Astrocyte (in vitro differentiated cells and primary cell): Measurements from ENCODE around the gene RUNX1. TPM values are rescaled to one million over a fixed set of nuclear protein-coding genes. Genes with fewer than 3 reads are reported as not detected.

Source experiments
- DNase-seq: peaks from one replicate; pipeline ENCODE4 v3.0.0-alpha.2; 2010; ENCODE audit warnings: low read depth
- FAIRE-seq: peaks from 2 replicates; lab custom pipeline; 2011; peaks lifted over from hg19 to GRCh38; lab: Jason Lieb, UNC
- H2AFZ ChIP-seq: 2 replicates; pipeline ENCODE4 v1.6.0; 2012; ENCODE audit warnings: low read depth, low read length, inconsistent platforms
- H3K27ac ChIP-seq: 2 replicates; pipeline ENCODE4 v1.5.1; 2011; ENCODE audit warnings: low read depth, low read length, inconsistent platforms
- H3K27me3 ChIP-seq: 2 replicates; pipeline ENCODE4 v1.6.0; 2011; ENCODE audit warnings: low read length, inconsistent platforms; ENCODE audit not compliant: insufficient read depth
- H3K36me3 ChIP-seq: 2 replicates; pipeline ENCODE4 v1.5.1; 2011; ENCODE audit warnings: low read length, inconsistent platforms; ENCODE audit not compliant: insufficient read depth
- H3K4me1 ChIP-seq: 2 replicates; pipeline ENCODE4 v1.5.1; 2011; ENCODE audit warnings: low read length, inconsistent platforms; ENCODE audit not compliant: insufficient read depth
- H3K4me2 ChIP-seq: 2 replicates; pipeline ENCODE4 v1.6.0; 2012; ENCODE audit warnings: low read length, inconsistent platforms
- H3K4me3 ChIP-seq: 2 replicates; pipeline ENCODE4 v1.5.1; 2011; ENCODE audit warnings: low read depth, mild to moderate bottlenecking, low read length, inconsistent platforms; ENCODE audit not compliant: insufficient read depth
- H3K79me2 ChIP-seq: 2 replicates; pipeline ENCODE4 v1.6.0; 2012; ENCODE audit warnings: mild to moderate bottlenecking, low read length, inconsistent platforms; ENCODE audit not compliant: insufficient read depth
- H3K9ac ChIP-seq: 2 replicates; pipeline ENCODE4 v1.6.0; 2012; ENCODE audit warnings: mild to moderate bottlenecking, low read length, inconsistent platforms
- H3K9me3 ChIP-seq: 2 replicates; pipeline ENCODE4 v1.5.1; 2012; ENCODE audit warnings: low read depth, mild to moderate bottlenecking, low read length, inconsistent platforms; ENCODE audit not compliant: insufficient read depth
- H4K20me1 ChIP-seq: 2 replicates; pipeline ENCODE4 v1.6.0; 2012; ENCODE audit warnings: low read length, inconsistent platforms; ENCODE audit not compliant: insufficient read depth
- H3K27ac Mint-ChIP-seq: one replicate; pipeline ENCODE4 v1.8.0; 2021; ENCODE audit warnings: mild to moderate bottlenecking, mixed read lengths; ENCODE audit not compliant: unreplicated experiment
- H3K27me3 Mint-ChIP-seq: one replicate; pipeline ENCODE4 v1.8.0; 2021; ENCODE audit warnings: low read depth, mixed read lengths; ENCODE audit not compliant: unreplicated experiment
- H3K36me3 Mint-ChIP-seq: one replicate; pipeline ENCODE4 v1.8.0; 2021; ENCODE audit warnings: low read depth, mixed read lengths; ENCODE audit not compliant: unreplicated experiment
- H3K4me1 Mint-ChIP-seq: one replicate; pipeline ENCODE4 v1.8.0; 2021; ENCODE audit warnings: low read depth, mixed read lengths; ENCODE audit not compliant: unreplicated experiment
- H3K4me3 Mint-ChIP-seq: one replicate; pipeline ENCODE4 v1.8.0; 2021; ENCODE audit warnings: mild to moderate bottlenecking, moderate library complexity, mixed read lengths; ENCODE audit not compliant: unreplicated experiment
- H3K9me3 Mint-ChIP-seq: one replicate; pipeline ENCODE4 v1.8.0; 2021; ENCODE audit warnings: mild to moderate bottlenecking, mixed read lengths; ENCODE audit not compliant: unreplicated experiment
- EZH2 ChIP-seq: IDR thresholded peaks from 2 replicates; pipeline ENCODE4 v1.6.1; 2012; ENCODE audit warnings: mild to moderate bottlenecking, low read length, inconsistent platforms; ENCODE audit not compliant: insufficient read depth
- total RNA-seq: library from RNA; stranded (reverse); gene quantifications from 2 replicates; pipeline ENCODE4 v1.2.1, GENCODE V29; 2021
- TF ChIP-seq, protein P1 (sequence below): IDR thresholded peaks from 2 replicates; pipeline ENCODE4 v1.5.1; 2011; ENCODE audit warnings: low read depth, mild to moderate bottlenecking, inconsistent platforms, low read length, moderate library complexity; ENCODE audit not compliant: insufficient read depth

Gene RUNX1
- total RNA-seq, 1 donor from 2014 or later, result 84.6 TPM

DNA sequence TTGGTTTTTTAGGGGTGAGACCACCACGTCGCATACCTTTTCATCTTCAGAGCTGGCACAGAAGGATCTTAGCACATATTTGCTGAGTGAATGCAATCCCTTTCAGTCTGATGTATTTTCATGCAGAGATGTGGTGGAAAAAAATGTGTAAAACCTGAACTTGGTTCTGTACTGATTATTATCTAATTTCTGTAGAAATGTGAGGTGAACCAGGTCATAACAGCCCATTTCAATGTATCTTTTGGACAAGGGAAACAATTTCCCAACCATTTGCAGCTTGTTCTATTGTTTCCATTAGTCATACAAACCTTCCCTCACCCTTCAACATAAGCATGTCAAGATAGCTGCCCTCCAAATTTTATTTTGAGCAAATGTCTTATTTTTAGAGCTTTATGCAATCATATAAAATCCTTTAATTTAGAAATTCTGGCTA, 46.8 kb upstream of the RUNX1 start:
- no peaks in the 10 kb centered on the region for H3K27me3 ChIP-seq
- H2AFZ ChIP-seq, result no peak overlapping the region
- no peaks in the 10 kb centered on the region for H3K36me3 ChIP-seq
- H3K4me1 Mint-ChIP-seq, result peaks cover 8% of the 10 kb centered on the region
- H3K4me3 Mint-ChIP-seq, result no peak overlapping the region
- H3K27ac ChIP-seq, result no peak overlapping the region
- no peaks in the 10 kb centered on the region for H3K4me1 ChIP-seq
- H3K9ac ChIP-seq, result no peak overlapping the region
- no peaks in the 10 kb centered on the region for H3K36me3 Mint-ChIP-seq
- no peaks in the 10 kb centered on the region for H3K27me3 Mint-ChIP-seq
- peak overlapping the region; percentile 36 for H3K27ac Mint-ChIP-seq
- no peaks in the 10 kb centered on the region for H3K79me2 ChIP-seq
- DNase-seq, result peak; percentile 74
- peaks cover 8% of the 10 kb centered on the region for H3K9me3 Mint-ChIP-seq
- FAIRE-seq, result peak; percentile 23
- H4K20me1 ChIP-seq, result no peaks in the 10 kb centered on the region
- no peaks in the 10 kb centered on the region for H3K9me3 ChIP-seq
- no peak overlapping the region for H3K4me3 ChIP-seq
- no peak for TF ChIP-seq EZH2
- TF ChIP-seq, protein P1, sequence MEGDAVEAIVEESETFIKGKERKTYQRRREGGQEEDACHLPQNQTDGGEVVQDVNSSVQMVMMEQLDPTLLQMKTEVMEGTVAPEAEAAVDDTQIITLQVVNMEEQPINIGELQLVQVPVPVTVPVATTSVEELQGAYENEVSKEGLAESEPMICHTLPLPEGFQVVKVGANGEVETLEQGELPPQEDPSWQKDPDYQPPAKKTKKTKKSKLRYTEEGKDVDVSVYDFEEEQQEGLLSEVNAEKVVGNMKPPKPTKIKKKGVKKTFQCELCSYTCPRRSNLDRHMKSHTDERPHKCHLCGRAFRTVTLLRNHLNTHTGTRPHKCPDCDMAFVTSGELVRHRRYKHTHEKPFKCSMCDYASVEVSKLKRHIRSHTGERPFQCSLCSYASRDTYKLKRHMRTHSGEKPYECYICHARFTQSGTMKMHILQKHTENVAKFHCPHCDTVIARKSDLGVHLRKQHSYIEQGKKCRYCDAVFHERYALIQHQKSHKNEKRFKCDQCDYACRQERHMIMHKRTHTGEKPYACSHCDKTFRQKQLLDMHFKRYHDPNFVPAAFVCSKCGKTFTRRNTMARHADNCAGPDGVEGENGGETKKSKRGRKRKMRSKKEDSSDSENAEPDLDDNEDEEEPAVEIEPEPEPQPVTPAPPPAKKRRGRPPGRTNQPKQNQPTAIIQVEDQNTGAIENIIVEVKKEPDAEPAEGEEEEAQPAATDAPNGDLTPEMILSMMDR, result no peak
- no peak overlapping the region for H3K4me2 ChIP-seq

DNA sequence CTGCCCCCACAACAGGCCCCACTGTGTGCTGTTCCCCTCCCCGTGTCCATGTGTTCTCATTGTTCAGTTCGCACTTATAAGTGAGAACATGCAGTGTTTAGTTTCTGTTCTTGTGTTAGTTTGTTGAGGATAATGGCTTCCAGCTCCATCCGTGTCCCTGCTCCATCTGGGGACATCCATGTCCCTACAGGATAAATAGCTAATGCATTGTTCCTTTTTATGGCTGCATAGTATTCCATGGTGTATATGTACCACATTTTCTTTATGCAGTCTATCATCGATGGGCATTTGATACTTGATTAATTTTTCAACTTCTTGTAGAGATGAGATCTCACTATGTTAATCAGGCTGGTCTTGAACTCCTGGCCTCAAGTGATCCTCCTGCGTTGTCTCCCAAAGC, 44.4 kb upstream of the RUNX1 start:
- no peak for TF ChIP-seq EZH2
- TF ChIP-seq, protein P1, result no peak
- no peaks in the 10 kb centered on the region for H3K9me3 ChIP-seq
- H3K27me3 ChIP-seq, result no peaks in the 10 kb centered on the region
- no peak for DNase-seq
- Mint-ChIP-seq H3K36me3 (no peaks in the 10 kb centered on the region), H3K9me3 (peaks cover 8% of the 10 kb centered on the region), H3K4me3 (no peak overlapping the region), H3K4me1 (peaks cover 10% of the 10 kb centered on the region), H3K27ac (peak overlapping the region; percentile 31), H3K27me3 (no peaks in the 10 kb centered on the region)
- H3K9ac ChIP-seq, result no peak overlapping the region
- no peaks in the 10 kb centered on the region for H3K79me2 ChIP-seq
- no peak overlapping the region for H3K4me3 ChIP-seq
- H2AFZ ChIP-seq, result no peak overlapping the region
- H3K4me2 ChIP-seq, result no peak overlapping the region
- no peaks in the 10 kb centered on the region for H4K20me1 ChIP-seq
- no peaks in the 10 kb centered on the region for H3K36me3 ChIP-seq
- H3K4me1 ChIP-seq, result no peaks in the 10 kb centered on the region
- H3K27ac ChIP-seq, result no peak overlapping the region
- no peak for FAIRE-seq

DNA sequence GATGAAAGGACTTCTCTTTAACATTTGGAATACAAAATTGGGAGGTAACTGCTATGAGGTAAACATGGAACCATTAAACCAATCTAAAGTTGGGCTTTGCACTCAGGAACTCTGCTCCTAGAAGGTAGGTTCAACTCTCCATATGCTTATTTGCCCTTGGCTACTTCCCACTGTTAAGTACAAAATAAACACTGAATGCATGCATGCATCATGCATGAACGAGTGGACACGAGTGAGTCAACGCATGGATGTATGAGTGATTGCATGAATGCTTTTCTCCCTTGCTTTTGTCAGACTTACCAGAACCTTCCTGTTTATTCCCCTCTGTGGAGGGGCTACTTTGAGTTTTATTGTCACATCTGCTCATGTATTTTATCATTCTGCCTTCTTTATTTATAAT, 42.4 kb upstream of the RUNX1 start:
- FAIRE-seq (no peak), DNase-seq (no peak)
- Histone ChIP-seq H4K20me1 (no peaks in the 10 kb centered on the region), H2AFZ (no peak overlapping the region), H3K9me3 (no peaks in the 10 kb centered on the region), H3K36me3 (no peaks in the 10 kb centered on the region), H3K4me3 (no peak overlapping the region), H3K27me3 (no peaks in the 10 kb centered on the region), H3K4me1 (peaks cover 4% of the 10 kb centered on the region), H3K27ac (no peak overlapping the region), H3K9ac (no peak overlapping the region), H3K4me2 (no peak overlapping the region), H3K79me2 (no peaks in the 10 kb centered on the region)
- TF ChIP-seq, protein P1, result no peak
- no peak for TF ChIP-seq EZH2
- H3K36me3 Mint-ChIP-seq, result no peaks in the 10 kb centered on the region
- H3K4me1 Mint-ChIP-seq, result peaks cover 18% of the 10 kb centered on the region
- peaks cover 8% of the 10 kb centered on the region for H3K9me3 Mint-ChIP-seq
- no peak overlapping the region for H3K4me3 Mint-ChIP-seq
- H3K27ac Mint-ChIP-seq, result no peak overlapping the region
- no peaks in the 10 kb centered on the region for H3K27me3 Mint-ChIP-seq
